HL-60/S4 treated with phorbol 12-myristate 13-acetate at 8.2 ng/mL for 4 days and 3 days (cell line): ENCODE results near the gene ADIRF.
"Not testable (repeated sequence)": the region's sequence is repeated elsewhere in the genome, so short reads cannot be mapped to it uniquely, and the experiment has no call there.

Source experiments
- in situ Hi-C: fragments of 300-500 bp; cut with MboI; formaldehyde crosslinking; loops from 2 replicates; pipeline ENCODE4 v1.15.0; 2022; ENCODE audit warnings: low sequenced_read_pairs

Gene ADIRF

DNA sequence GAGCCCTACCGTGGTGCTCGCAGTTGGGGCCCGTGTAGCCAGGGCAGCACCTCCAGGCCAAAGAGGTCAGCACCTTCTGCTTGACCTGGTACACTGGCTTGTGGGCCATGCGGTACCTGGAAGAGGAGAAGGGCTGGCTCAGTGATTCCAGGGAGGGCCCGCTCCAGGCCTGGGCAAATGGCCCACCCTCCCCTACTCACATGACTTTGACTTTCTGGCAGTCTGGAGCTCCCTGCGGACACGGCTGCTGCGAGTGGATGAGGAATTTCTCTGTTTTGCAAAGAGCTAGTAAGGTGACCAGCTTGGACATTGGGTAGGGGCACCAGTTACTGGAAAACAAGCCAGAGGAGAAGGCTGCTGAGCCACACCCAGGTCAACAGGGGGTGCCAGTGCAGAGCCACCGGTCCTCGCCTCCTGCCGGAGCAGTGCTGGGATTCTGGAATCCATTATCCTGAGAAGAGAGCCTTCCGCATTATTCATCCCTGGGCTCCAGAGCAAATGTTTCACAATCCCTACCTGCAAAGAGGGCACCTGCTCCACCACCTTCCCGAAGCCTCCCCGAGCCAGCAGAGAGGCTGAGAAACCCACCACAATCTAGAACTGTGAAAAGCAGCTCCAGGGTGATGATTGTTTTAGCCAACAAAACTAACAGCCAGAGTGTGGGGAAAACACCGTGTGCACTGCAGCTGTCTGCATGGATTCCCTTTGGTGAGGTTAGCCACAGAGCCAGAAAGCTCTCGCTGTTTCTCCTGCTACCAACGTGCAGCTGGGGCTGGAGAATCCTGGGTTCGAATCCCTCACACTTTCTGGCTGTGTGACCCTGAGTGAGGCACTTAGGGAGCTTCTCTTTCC lies 22.7 kb upstream of the ADIRF start:
- in situ Hi-C loops: no loop called here

- in situ Hi-C loops: no loop called here
Observed at GRCh38 chr10:86946213-86947155, 21.8 kb upstream of the ADIRF start.

DNA sequence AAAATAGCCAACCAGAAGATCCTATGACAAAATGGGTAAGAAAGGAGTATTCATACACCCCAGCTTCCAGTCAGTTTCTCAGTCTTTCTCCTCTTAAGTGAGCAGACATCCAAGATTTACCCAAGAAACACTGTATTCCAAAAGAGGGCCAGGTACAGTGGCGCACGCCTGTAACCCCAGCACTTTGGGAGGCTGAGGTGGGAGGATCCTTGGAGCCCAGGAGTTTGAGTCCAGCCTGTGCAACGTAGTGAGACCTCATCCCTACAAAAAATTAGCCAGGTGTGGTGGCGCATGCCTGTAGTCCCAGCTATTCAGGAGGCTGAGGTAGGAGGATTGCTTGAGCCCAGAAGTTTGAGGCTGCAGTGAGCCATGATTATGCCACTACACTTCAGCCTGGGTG lies 20.5 kb upstream of the ADIRF start:
- in situ Hi-C loops: not testable (repeated sequence)

- in situ Hi-C loops: no loop called here
Observed at GRCh38 chr10:86950349-86950748, 17.9 kb upstream of the ADIRF start.

DNA sequence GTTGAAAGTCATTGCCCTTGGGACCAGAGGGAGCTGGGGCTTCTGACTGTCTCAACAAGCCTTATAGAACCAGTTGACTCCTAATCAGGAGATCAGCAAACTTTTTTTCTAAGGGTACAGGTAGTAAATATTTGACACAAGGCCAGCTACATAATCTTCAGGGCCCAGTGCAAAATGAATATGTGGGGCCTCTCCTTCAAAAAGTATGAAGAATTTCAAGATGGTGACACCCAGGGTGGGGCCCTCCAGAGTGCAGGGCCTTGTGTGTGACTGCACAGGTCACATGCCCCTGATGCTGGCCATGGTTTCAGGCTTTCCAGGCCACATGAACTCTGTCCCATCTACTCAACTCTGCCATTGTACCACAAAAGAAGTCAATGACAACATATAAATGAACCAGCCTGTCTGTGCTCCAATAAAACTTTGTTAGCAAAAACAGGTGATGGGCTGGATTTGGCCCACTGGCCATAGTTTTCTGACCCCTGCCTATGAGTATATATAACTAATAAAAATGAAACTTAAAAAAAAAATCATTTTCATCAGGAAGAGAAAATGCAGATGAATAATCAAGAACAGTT lies 17.0 kb upstream of the ADIRF start:
- in situ Hi-C loops: no loop called here

DNA sequence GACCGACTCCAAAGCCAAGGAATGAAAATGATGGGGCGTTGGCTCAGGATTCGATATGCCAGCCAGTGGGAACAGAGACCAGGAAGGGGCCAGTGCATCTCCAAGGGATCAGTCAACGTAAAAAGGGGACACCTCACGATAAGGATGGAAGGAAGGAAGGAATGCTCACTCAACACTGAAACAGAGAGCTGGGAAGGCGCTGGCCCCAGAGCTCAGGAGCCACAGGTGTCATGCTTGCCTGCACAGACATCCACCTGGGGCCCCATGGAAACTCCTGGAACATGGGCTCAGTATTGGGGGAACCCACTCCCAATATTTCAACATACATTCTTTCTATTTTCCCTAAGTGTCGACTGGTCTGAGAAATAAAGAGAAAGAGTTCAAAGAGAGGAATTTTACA lies 16.2 kb upstream of the ADIRF start:
- in situ Hi-C loops: no loop called here

DNA sequence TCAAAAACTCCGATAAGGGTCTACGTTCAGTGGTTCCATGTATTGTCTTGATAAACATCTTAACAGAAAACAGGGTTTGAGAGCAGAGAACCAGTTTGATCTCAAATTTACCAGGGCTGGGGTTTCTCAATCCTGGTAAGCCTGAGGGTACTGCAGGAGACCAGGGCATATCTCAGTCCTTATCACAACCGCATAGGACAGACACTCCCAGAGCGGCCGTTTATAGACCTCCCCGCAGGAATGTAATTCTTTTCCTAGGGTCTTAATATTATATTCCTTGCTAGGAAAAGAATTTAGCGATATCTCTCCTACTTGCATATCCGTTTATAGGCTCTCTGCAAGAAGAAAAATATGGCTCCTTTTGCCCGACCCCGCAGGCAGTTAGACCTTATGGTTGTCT lies 15.6 kb upstream of the ADIRF start:
- in situ Hi-C loops: not testable (repeated sequence)

DNA sequence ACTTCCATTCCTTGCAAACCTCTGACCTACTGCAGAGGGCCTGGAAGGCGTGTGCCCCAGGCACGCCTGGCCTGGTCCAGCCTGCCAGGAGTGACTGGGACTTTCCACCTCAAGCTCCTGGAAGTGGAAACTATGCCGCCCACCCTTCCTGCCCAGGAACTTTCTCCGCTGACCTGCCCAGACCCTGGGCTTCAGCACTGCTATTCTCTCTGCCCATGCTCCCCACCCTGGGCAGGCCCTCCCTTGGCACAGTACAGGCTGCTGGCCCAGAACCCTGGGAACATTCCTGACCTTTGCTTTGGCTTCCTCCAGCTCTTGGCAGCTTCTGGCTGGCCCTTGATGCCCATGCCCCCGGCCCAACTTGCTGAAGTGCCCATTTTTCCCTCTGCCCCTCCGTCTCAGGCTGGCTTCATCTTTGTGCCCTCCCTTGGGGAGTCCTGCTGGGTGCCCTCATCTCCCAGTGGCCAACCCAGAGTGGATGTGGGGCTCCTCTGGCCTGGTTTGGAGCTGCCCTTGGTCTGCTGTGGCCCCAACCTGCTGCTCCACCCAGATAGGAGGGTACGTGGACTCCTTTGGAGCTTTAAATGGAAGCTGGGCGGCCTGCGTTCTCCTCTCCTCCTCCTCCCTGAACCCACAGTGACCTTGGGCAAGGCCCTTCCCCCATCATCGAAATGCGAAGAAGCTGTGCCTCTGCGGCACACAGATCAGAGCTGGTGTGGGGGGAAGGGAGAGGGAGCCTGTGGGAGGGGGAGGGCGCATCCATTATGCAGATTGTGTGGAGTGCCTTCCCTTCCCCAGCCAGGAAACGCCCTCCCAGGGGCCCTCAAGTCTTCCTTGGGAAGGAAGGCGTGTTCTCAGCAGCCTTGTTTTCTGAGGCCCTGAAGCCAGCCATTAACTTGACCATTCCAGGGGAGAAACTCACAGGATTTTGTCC lies 14.3 kb upstream of the ADIRF start:
- in situ Hi-C loops: no loop called here

- in situ Hi-C loops: no loop called here
Observed at GRCh38 chr10:86954681-86955500, 13.4 kb upstream of the ADIRF start.

- in situ Hi-C loops: no loop called here
Observed at GRCh38 chr10:86955501-86956194, 12.6 kb upstream of the ADIRF start.

GRCh38 chr10:86956195-86956847 lies 12.0 kb upstream of the ADIRF start:
- in situ Hi-C loops: no loop called here

DNA sequence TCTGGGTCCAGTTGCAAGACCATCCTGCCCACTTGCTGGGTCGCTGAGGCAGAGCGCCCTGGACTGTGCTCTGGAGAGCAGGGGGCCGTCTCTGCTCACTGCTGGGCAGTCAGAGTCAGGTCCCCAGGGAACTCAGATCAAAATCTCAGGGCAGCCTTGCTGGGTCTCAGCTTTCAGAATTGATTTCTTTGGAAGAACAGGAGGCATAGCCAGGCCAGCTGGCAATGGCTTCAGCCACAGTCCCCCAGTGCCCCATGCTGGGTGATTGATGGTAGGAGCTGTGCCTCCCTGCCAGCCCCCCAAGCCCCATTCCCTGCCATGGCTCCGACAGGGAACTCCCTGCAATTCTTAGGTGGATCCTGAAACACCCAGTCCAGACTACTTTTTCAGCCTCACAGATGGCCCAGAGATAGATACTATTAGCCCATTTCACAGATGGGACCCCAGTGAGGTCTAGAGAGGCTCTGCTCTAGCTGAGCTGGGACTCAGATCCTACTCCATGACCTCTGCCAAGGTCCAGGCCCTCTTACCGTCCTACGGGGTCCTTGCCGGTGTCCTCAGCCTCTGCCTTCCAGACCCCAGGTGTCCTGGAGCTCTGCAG lies 11.3 kb upstream of the ADIRF start:
- in situ Hi-C loops: no loop called here

- in situ Hi-C loops: no loop called here
Observed at GRCh38 chr10:86957471-86958115, 10.7 kb upstream of the ADIRF start, which contains the start of gene MMRN2. Gene MMRN2, minus strand, starts transcription at chr10:86957615. Its CDS starts 74 bp downstream, at chr10:86957541.

DNA sequence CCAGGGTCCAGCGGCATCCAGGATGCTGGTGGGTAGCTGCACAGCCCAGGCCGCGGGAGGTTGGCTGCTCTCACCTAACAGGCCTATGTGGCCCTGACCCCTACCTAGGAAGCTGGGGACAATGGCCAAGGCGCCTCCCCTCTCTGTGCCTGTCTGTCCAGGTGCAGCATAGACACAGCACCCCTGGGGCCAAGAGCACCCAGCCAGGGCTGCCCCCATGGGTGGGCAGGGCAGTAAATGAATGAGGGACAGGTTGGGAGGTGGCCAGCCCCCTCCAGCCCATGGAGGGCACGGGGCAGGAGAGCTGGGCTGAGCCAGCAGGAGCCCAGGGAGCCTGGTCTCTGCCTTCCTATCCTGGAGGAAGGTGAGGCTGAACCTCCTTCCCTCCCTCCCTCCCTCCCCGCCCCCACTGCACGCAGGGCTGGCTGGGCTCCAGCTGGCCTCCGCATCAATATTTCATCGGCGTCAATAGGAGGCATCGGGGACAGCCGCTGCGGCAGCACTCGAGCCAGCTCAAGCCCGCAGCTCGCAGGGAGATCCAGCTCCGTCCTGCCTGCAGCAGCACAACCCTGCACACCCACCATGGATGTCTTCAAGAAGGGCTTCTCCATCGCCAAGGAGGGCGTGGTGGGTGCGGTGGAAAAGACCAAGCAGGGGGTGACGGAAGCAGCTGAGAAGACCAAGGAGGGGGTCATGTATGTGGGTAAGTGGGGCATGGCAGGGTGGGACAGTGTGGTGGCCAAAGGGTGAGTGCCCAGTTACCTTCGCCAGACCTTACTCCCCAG lies 10.0 kb upstream of the ADIRF start, which contains the start of gene SNCG:
Gene SNCG (plus strand): TSS at position 484 of the 785 bp plus-strand sequence. CDS start 99 bp downstream, at position 583.
- in situ Hi-C loops: no loop called here

GRCh38 chr10:86958901-86959736 lies 9.2 kb upstream of the ADIRF start:
- in situ Hi-C loops: no loop called here

DNA sequence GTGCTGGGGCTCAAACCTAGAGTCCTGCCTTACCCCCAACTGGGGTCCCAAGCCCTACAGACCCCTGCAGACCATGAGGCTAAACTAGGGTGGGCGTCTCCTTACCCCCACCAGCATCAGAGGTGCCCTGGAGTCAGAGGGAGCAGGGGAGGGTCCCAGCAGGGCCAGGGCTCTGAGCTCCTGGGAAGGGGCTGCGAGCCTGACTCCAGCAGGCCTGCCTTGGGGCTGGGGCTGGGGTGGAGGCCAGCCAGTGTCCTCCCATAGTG lies 8.6 kb upstream of the ADIRF start:
- in situ Hi-C loops: no loop called here
